ENCODE results near the gene CEP112. TPM values are rescaled to one million over a fixed set of nuclear protein-coding genes. Genes with fewer than 3 reads are reported as not detected.
"Not testable (repeated sequence)": the region's sequence is repeated elsewhere in the genome, so short reads cannot be mapped to it uniquely, and the experiment has no call there.

Gene CEP112
- total RNA-seq, 1 donor from 2014 or later = 15.8 TPM

DNA sequence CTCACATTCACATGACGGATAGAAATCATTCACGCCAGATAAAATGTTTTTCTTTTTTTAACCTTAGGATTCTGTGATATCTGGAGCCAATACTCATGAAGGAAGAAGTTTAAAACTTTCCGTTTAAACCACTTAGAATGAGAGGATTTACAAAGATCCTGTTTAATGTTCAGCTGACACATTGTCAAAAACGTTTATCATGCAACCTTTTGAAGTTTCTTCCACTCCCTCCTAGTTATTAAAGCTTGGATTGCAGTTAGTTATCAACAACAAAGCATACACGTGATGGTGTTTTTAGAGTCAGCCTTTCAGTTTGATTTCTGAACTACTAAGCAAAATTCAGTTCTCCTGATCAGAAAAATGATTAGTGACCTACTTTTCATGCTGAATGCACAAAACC is 487.2 kb downstream of the CEP112 start:
- DNase-seq (ENCODE audit: extremely low read depth, low read depth, low spot score) = no peak

DNA sequence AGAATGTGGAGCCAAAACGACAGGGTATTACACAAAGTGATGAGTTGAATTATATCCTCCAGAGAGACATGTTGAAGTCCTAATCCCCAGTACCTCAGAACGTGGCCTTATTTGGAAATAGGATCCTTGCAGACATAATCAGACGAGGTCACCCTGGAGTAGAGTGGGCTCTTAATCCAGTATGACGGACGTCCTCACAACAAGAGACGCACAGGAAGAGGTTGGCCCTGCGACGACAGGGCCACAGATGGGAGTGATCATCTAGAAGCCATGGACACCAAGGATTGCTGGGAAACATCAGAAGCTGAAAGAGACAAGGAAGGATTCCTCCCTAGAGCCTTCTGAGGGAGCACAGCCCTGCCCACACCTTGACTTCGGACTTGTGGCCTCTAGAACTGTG is 488.0 kb downstream of the CEP112 start:
- no peak for DNase-seq (ENCODE audit: extremely low read depth, low read depth, low spot score)

DNA sequence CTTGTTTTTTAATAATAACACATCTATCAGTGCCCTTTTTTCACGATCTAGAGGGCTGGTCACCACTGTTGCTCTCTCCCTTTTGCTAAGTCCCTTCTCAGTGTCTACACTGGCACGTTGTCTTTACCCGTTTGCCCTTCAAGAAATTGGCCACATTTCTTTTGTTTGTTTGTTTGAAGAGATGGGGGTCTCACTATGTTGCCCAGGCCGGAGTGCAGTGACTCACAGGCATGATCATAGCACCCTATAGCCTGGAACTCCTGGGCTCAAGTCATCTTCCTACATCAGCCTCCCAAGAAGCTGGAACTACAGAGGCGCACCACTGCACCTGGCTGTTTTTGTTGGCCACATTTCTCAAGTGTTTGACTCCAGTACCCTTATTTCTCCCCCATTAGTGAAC is 492.5 kb downstream of the CEP112 start:
- no peak for DNase-seq (ENCODE audit: extremely low read depth, low read depth, low spot score)

DNA sequence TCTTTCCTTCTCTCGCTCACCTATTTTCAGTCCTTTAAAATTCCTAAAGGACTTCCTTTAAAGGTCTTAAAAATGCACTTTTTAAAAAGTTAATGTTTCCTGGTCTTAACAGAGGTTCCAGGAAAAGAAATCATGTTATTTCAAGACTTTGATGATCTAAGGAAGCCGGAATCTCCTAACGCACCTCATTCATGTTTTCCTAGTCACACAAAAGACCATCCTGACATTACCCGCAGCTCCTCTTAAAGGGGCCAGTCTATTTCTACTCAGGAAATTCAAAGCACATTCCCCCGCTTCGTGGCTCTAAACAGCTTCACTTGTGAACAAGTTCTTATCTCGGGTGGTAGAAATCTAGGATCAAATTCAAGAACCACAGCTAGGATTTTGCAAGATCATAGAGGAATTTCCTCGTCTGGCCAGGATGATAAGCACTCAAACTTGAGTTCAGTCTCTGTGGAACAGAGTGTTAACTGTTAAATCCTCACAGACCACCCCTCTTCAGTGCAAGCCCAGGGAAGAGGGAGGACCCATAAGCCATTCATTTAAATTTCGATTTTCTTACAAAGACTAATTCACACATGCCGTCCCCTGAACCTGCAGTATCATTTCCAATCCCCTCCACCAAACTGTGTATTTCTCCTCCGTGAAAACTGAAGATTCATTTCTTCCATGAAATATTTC is 493.4 kb downstream of the CEP112 start:
- DNase-seq (ENCODE audit: extremely low read depth, low read depth, low spot score) = no peak

DNA sequence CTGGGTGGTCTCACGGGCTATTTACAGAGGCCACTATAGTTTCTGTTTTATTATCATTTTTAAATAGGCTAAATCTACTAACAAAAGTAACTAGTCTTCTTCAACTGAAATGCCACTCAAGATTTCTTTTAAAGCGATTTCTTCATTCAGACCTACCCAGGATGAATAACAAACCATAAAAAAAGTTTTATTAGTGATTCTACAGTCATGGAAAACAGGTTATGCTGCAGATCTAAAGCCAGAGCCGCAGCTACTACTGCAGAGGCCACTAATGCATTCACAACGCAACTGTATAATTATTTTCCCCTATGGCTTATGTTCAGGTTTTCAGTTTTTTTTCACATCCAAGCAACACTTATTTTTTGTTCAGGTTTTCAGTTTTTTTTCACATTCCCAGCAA is 494.3 kb downstream of the CEP112 start:
- no peak for DNase-seq (ENCODE audit: extremely low read depth, low read depth, low spot score)

GRCh38 chr17:65696739-65697394 is 495.1 kb downstream of the CEP112 start:
- no peak for DNase-seq (ENCODE audit: extremely low read depth, low read depth, low spot score)

DNA sequence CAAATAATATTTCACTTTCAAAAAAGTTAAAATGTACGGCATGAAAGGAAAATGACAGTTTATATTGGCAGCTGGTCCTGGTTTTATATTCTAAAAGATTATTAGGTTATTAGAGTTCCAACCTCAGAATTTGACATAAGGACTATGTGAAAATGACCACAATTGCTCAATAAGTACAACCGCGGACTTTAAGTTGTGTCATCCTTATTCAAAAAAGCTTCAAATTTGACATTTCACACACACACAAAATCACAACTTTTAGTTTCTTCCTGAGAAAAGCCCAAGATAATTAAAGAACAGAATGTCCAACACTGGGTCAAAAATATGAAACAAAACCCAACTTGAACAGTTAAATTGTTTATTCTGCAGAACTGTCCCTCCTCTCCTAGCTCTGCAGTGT is 497.3 kb downstream of the CEP112 start:
- DNase-seq (ENCODE audit: extremely low read depth, low read depth, low spot score) = no peak

DNA sequence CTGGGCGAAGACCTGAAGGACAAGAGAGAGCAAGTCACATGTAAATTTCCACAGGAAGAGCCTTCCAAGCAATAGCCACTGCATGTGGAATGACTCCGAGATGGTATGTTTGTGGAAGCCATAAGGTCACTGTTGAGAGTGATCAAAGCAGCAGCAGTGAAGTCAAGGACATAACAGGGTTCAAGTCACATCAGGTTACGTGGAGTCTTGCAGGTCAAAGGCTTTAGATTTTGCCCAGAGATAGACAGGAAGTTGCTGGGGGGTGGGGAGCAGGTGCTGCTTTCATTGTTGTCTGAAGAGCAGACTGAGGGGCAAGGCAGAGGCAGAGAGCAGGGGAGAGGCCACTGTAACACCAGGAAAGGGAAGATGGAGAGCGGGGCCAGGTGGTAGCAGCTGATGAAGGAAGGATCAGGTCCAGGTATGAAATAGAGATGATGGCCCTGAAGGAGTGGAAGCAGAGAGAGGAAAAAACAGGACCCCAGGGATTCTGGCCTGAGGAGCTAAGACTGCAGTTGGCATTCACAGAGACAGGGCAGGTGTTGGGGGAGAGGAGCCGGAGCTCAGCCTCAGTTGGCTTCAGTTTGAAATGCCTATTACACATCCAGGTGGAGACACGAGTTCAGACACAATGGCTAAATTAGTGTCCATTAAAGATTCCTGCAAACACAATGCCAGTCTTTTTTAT is 501.2 kb downstream of the CEP112 start:
- DNase-seq (ENCODE audit: extremely low read depth, low read depth, low spot score) = no peak

DNA sequence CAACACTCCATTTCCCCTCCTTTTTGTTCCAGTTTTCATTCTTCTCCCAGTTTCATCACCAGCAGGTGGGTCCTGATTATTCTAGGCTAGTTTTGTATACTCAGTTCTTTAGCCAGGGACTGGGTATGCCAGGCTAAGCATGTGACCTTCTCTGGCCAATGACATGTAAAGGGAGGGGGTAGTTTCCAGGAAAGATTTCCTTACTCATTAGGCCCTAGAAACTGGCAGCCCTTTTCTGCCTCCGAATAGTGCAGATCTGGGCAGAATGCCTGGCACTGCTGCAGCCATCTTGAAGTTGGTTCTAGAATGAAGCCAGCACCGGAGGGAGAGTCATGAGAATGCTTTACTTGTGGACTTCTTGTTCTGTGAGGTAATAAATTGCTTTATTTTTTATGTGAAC is 503.6 kb downstream of the CEP112 start:
- DNase-seq (ENCODE audit: extremely low read depth, low read depth, low spot score) = no peak

DNA sequence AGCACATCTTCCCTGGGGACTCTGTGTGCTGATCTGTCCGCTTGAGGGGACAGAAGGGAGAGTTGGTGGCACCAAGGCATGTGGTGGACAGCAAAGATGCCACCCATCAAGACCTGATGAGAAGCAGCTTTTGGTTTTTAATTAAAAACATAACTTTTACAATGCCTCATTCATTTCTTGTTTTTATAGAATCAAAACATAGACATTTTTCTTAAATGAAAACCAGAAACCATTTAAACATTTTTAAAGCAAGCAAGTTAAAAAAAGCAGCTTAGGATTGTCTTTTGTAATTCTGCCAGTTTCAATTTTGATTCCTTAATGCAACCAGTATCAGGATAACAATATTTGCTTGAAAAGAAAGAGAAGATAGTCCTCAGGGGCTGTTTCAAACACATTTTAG is 506.8 kb downstream of the CEP112 start:
- DNase-seq (ENCODE audit: extremely low read depth, low read depth, low spot score) = no peak

GRCh38 chr17:65684631-65685030 is 507.3 kb downstream of the CEP112 start:
- peak; percentile 44 for DNase-seq (ENCODE audit: extremely low read depth, low read depth, low spot score)

- no peak for DNase-seq (ENCODE audit: extremely low read depth, low read depth, low spot score)
These were observed 508.5 kb downstream of the CEP112 start for GRCh38 chr17:65683428-65683827.

DNA sequence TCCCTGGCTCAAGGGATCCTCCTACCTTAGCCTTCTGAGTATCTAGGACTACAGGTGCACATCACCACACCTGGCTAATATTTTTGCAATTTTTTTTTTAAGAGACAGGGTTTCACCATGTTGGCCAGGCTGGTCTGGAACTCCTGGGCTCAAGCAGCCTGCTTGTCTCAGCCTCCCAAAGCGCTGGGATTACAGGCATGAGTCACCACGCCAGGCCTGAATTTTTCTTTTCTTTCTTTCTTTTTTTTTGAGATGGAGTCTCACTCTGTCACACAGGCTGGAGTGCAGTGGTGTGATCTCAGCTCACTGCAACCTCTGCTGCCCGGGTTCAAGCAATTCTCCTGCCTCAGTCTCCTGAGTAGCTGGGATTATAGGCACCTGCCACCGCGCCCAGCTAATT is 510.2 kb downstream of the CEP112 start:
- not testable (repeated sequence) for DNase-seq (ENCODE audit: extremely low read depth, low read depth, low spot score)

GRCh38 chr17:65679165-65679845 is 512.6 kb downstream of the CEP112 start:
- DNase-seq (ENCODE audit: extremely low read depth, low read depth, low spot score) = no peak

DNA sequence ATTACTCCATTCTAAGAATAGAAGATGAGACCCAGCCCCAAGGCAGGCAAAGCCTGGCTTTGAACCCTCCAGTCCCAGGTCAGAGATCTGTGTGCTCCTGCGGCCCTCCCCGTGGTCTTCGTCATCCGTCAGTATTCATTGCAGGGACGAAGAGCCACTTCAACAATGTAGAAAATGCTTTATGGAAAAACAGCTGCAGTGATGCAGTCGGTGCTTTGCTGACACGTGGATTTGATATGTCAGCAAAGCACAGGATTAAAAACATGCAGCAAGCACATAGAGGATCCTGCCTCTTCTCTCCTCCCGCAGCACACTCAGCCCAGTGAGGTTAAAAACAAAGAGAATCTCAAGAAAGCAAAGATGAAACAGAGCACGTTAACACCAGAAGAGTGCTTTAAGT is 513.4 kb downstream of the CEP112 start:
- no peak for DNase-seq (ENCODE audit: extremely low read depth, low read depth, low spot score)

GRCh38 chr17:65677932-65678331 is 514.0 kb downstream of the CEP112 start:
- DNase-seq (ENCODE audit: extremely low read depth, low read depth, low spot score) = no peak

GRCh38 chr17:65674246-65675045 is 517.5 kb downstream of the CEP112 start:
- DNase-seq (ENCODE audit: extremely low read depth, low read depth, low spot score) = no peak

GRCh38 chr17:65670667-65671371 is 521.1 kb downstream of the CEP112 start:
- no peak for DNase-seq (ENCODE audit: extremely low read depth, low read depth, low spot score)

GRCh38 chr17:65668211-65668610 is 523.7 kb downstream of the CEP112 start:
- DNase-seq (ENCODE audit: extremely low read depth, low read depth, low spot score) = no peak

GRCh38 chr17:65667656-65668055 is 524.3 kb downstream of the CEP112 start:
- DNase-seq (ENCODE audit: extremely low read depth, low read depth, low spot score) = no peak

All from glomerular endothelial cell (primary cell).